ENCODE measurements around the gene ODF4. TPM values are rescaled to one million over a fixed set of nuclear protein-coding genes. Genes with fewer than 3 reads are reported as not detected.

Gene ODF4, protein sequence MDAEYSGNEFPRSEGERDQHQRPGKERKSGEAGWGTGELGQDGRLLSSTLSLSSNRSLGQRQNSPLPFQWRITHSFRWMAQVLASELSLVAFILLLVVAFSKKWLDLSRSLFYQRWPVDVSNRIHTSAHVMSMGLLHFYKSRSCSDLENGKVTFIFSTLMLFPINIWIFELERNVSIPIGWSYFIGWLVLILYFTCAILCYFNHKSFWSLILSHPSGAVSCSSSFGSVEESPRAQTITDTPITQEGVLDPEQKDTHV
- total RNA-seq, result not detected in 2 replicates

GRCh38 chr17:8339540-8339939, at the start of gene ODF4:
TSS of gene ODF4 (plus strand) at chr17:8339840. CDS start at chr17:8340052, 212 bp downstream.

DNA sequence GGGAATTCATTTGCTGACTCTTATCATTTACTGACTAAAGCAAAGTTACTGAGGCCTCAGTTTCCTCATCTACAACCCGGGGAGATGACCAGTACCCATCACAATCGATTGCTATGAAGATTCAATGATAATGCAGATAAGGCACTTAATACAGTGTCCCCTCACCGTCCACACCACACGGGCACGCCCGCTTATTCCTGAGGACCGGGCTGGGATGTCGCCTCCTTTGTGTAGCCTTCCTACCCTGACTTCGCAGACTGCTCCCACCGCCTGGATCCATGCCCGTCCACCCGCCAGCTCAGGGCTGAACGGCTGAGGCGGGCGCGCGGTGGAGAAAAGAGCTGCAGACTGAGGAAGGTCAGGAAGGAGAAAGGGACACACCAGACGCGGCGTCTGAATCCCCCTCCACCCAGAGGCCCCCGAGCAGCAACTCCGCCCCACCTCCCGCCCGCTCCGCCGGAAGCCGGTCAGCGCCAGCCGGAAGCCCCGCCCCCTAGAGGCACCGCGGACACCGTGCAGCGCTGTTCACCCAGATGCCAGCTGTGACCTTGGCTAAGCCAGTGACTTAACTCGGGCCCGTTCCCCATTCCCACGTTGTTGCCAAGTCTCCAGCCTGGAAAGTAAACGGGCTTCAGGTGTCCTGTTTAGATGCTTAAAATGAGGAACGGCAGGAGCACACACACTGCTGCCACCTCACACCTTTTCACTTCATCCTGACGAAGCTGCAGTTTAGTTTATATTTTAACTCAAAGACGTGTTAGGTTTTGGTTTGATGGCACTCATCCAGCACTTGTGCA, 36.8 kb downstream of the ODF4 start, which contains the start of gene KRABD2:
Gene KRABD2 (minus strand): TSS at position 434 of the 797 bp plus-strand sequence.

DNA sequence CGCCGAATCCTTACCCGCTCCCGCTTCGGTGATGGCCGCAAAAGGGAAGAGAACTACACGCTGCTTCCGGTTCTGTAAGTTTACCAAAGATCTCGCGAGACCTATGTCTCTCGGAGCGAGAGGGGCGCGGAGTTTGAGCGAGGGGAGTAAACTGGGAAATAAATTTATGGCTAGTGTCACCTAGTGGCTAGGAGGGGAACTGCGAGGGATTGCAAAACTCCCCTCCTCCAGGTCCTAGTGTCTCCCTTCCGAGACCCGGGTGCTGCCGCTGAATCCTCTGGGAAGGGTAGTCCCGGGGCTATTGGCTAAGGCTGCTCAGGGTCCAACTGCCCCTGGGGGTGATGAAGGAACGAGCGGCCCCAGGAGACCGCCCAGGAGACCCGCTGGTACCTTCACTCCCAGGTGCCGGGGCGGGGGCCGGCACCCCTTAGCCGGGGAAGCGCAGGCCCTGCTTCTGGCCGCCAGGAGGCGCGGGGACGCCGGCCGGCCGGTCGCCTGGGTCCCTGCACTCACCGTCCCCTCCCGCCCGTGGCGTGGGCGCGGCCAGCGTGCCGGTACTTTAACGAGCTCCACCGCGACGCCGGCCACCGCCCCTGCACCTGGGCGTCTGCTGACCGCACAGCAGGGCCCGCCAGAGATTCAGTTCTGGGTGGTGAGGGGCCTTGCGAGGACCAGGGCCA, 43.6 kb downstream of the ODF4 start, which contains the start of gene RPL26:
Gene RPL26 (minus strand): TSS at position 51 of the 680 bp plus-strand sequence. CDS start 883 bp downstream, outside the sequence.

Other genes starting within 250 kb of the ODF4 start
- not detected in 2 replicates for gene ALOXE3, start 221.3 kb upstream of the ODF4 start, total RNA-seq
- not detected in 2 replicates for gene HES7, start 215.7 kb upstream of the ODF4 start, total RNA-seq
- gene PER1, start 187.4 kb upstream of the ODF4 start, total RNA-seq, result 30.0 and 61.0 TPM in 2 replicates
- 3.9 and 8.5 TPM in 2 replicates for gene VAMP2, start 176.9 kb upstream of the ODF4 start, total RNA-seq
- 16.8 and 24.0 TPM in 2 replicates for gene TMEM107, start 163.5 kb upstream of the ODF4 start, total RNA-seq
- gene BORCS6, start 149.7 kb upstream of the ODF4 start, total RNA-seq, result 4.2 and 9.4 TPM in 2 replicates
- 7.0 and 10.3 TPM in 2 replicates for gene AURKB, start 129.3 kb upstream of the ODF4 start, total RNA-seq
- gene CTC1, start 91.8 kb upstream of the ODF4 start, total RNA-seq, result 2.3 and 5.0 TPM in 2 replicates
- 16.4 and 26.9 TPM in 2 replicates for gene PFAS, start 90.6 kb upstream of the ODF4 start, total RNA-seq
- gene RANGRF, start 51.2 kb upstream of the ODF4 start, total RNA-seq, result 15.0 and 16.5 TPM in 2 replicates
- 0.16 and 1.3 TPM in 2 replicates for gene SLC25A35, start 44.4 kb upstream of the ODF4 start, total RNA-seq
- gene ARHGEF15, start 29.6 kb upstream of the ODF4 start, total RNA-seq, result 0.36 and 4.1 TPM in 2 replicates
- gene RPL26, start 43.4 kb downstream of the ODF4 start, total RNA-seq, result 3,787 and 4,331 TPM in 2 replicates
- gene RNF222, start 58.0 kb downstream of the ODF4 start, total RNA-seq, result not detected in 2 replicates
- 74.5 and 79.3 TPM in 2 replicates for gene NDEL1, start 96.0 kb downstream of the ODF4 start, total RNA-seq

Data from cardiac atrium fibroblast (primary cell).